GM23338 (cell line): ENCODE results near the gene SPATA20. TPM values are rescaled to one million over a fixed set of nuclear protein-coding genes. Genes with fewer than 3 reads are reported as not detected.

ENCODE experiments used
- ATAC-seq: fragments of 200-7000 bp; cut with Tn5 transposase; 3 replicates; pipeline ENCODE4 v1.9.1; 2020
- DNase-seq: peaks from one replicate; pipeline ENCODE4 v3.0.0-alpha.2; 2015; ENCODE audit warnings: low spot score
- H2AFZ ChIP-seq: fragments of 200-600 bp; sonication (generic); 2 replicates; pipeline ENCODE4 v1.8.0; 2016; ENCODE audit warnings: antibody characterized with exemption, mild to moderate bottlenecking, moderate library complexity
- H3F3A ChIP-seq: fragments of 200-600 bp; sonication (generic); replicated peaks from 2 replicates; pipeline ENCODE4 v1.8.0; 2017; ENCODE audit warnings: antibody characterized with exemption, mixed run types, low read depth
- H3K27ac ChIP-seq: fragments of 200-600 bp; sonication (generic); 2 replicates; pipeline ENCODE4 v1.6.1; 2016; ENCODE audit warnings: low read depth
- H3K27me3 ChIP-seq: fragments of 200-600 bp; sonication (generic); 2 replicates; pipeline ENCODE4 v1.8.0; 2016; ENCODE audit warnings: mild to moderate bottlenecking, mixed run types, moderate library complexity; ENCODE audit not compliant: insufficient read depth
- H3K36me3 ChIP-seq: fragments of 200-600 bp; sonication (generic); 2 replicates; pipeline ENCODE4 v1.8.0; 2016; ENCODE audit warnings: mild to moderate bottlenecking; ENCODE audit not compliant: insufficient read depth
- H3K4me1 ChIP-seq: fragments of 200-600 bp; sonication (generic); 2 replicates; pipeline ENCODE4 v1.8.0; 2016; ENCODE audit warnings: mild to moderate bottlenecking, moderate library complexity; ENCODE audit not compliant: insufficient read depth
- H3K4me2 ChIP-seq: fragments of 200-600 bp; sonication (generic); 2 replicates; pipeline ENCODE4 v1.7.1; 2017; ENCODE audit warnings: mixed run types
- H3K4me3 ChIP-seq: fragments of 200-600 bp; sonication (generic); 2 replicates; pipeline ENCODE4 v1.6.1; 2016; ENCODE audit warnings: mixed run types
- H3K79me2 ChIP-seq: fragments of 200-600 bp; sonication (generic); replicated peaks from 2 replicates; pipeline ENCODE4 v1.8.0; 2017; ENCODE audit warnings: mild to moderate bottlenecking; ENCODE audit not compliant: insufficient read depth
- H3K9me2 ChIP-seq: fragments of 200-600 bp; sonication (generic); 2 replicates; pipeline ENCODE4 v1.8.0; 2017; ENCODE audit not compliant: insufficient read depth
- H4K20me1 ChIP-seq: fragments of 200-600 bp; sonication (generic); replicated peaks from 2 replicates; pipeline ENCODE4 v1.8.0; 2017; ENCODE audit warnings: mild to moderate bottlenecking; ENCODE audit not compliant: insufficient read depth
- H3K27ac Mint-ChIP-seq: 2 replicates; pipeline ENCODE4 v1.8.0; 2020; ENCODE audit warnings: inconsistent platforms, mild to moderate bottlenecking, moderate library complexity, mixed read lengths
- H3K27me3 Mint-ChIP-seq: 3 replicates; pipeline ENCODE4 v1.8.0; 2022; ENCODE audit warnings: low read depth, mild to moderate bottlenecking, moderate library complexity, mixed read lengths, inconsistent platforms; ENCODE audit not compliant: insufficient read depth, poor library complexity
- H3K36me3 Mint-ChIP-seq: 3 replicates; pipeline ENCODE4 v1.8.0; 2021; ENCODE audit warnings: low read depth, mild to moderate bottlenecking, inconsistent platforms, moderate library complexity, mixed read lengths
- H3K4me1 Mint-ChIP-seq: 3 replicates; pipeline ENCODE4 v1.8.0; 2020; ENCODE audit warnings: mild to moderate bottlenecking, inconsistent platforms, mixed read lengths
- H3K4me3 Mint-ChIP-seq: 3 replicates; pipeline ENCODE4 v1.8.0; 2021; ENCODE audit warnings: moderate library complexity, mild to moderate bottlenecking, inconsistent platforms, mixed read lengths
- H3K9me3 Mint-ChIP-seq: 3 replicates; pipeline ENCODE4 v1.8.0; 2020; ENCODE audit warnings: moderate library complexity, mild to moderate bottlenecking, inconsistent platforms, mixed read lengths
- CREB1 ChIP-seq: fragments of 250-450 bp; sonication (Bioruptor Pico); IDR thresholded peaks from 2 replicates; pipeline ENCODE4 v1.5.0; 2020; ENCODE audit warnings: low read depth, mild to moderate bottlenecking, moderate library complexity
- EZH2 ChIP-seq: fragments of 200-600 bp; sonication (generic); IDR thresholded peaks from one replicate; pipeline ENCODE4 v1.8.0; 2017; ENCODE audit warnings: antibody characterized with exemption, mild to moderate bottlenecking, low read depth; ENCODE audit not compliant: unreplicated experiment
- JUNB ChIP-seq: IDR thresholded peaks from one replicate; pipeline ENCODE4 v1.6.1; 2016; ENCODE audit warnings: antibody characterized with exemption; ENCODE audit not compliant: unreplicated experiment
- POLR2AphosphoS5 ChIP-seq: IDR thresholded peaks from 2 replicates; pipeline ENCODE4 v1.6.1; 2016; ENCODE audit warnings: antibody characterized with exemption, low read depth
- ZNF114 ChIP-seq: fragments of 250-450 bp; sonication (Bioruptor Pico); IDR thresholded peaks from 2 replicates; pipeline ENCODE4 v1.5.0; 2020; ENCODE audit warnings: mild to moderate bottlenecking, moderate library complexity
- ZNF331 ChIP-seq: fragments of 250-450 bp; sonication (Bioruptor Pico); IDR thresholded peaks from 2 replicates; pipeline ENCODE4 v1.5.0; 2020; ENCODE audit warnings: low read depth, mild to moderate bottlenecking, moderate library complexity
- ZNF462 ChIP-seq: fragments of 250-450 bp; sonication (Bioruptor Pico); IDR thresholded peaks from 2 replicates; pipeline ENCODE4 v1.5.0; 2020; ENCODE audit warnings: mild to moderate bottlenecking, moderate library complexity
- polyA plus RNA-seq: library from polyadenylated mRNA; unstranded; fragments of >200 nt; fragmentation: Nextera tagmentation; extraction: Ambion mirVana; gene quantifications from 2 replicates; pipeline ENCODE4 v1.2.1, GENCODE V29; 2016
- total RNA-seq: library from RNA; depleted of rRNA; stranded (reverse); fragments of >200 nt; shearing (Covaris generic); gene quantifications from 2 replicates; pipeline ENCODE4 v1.2.3, GENCODE V29; 2014

SPATA20 gene
- total and polyA plus RNA-seq, 2 experiments from 2014 or later = 13.8 to 32.7 TPM

- no peak for TF ChIP-seq ZNF462 (CRISPR knock-in tag)
- TF ChIP-seq JUNB = no peak
Measured at GRCh38 chr17:50536683-50537646, 10.0 kb upstream of the SPATA20 start (continued).

- Histone ChIP-seq H3K4me3 (no peak overlapping the region), H3K4me2 (no peak overlapping the region), H3K27me3 (peaks cover 21% of the 10 kb centered on the region), H3K27ac (no peak overlapping the region), H3F3A (0 out of 2 replicates have a peak, but pooled peaks cover 4% of the 10 kb centered on the region), H3K79me2 (no peaks in the 10 kb centered on the region), H2AFZ (no peak overlapping the region), H4K20me1 (no peaks in the 10 kb centered on the region), H3K36me3 (no peaks in the 10 kb centered on the region), H3K4me1 (peaks cover 21% of the 10 kb centered on the region; the same call in 1 of the 2 replicates), H3K9me2 (no peaks in the 10 kb centered on the region)
- Mint-ChIP-seq H3K36me3 (peaks cover 8% of the 10 kb centered on the region; the same call in 2 of the 3 replicates), H3K4me1 (peaks cover 35% of the 10 kb centered on the region), H3K4me3 (no peak overlapping the region), H3K9me3 (no peaks in the 10 kb centered on the region; the same call in 2 of the 3 replicates), H3K27me3 (peaks cover 22% of the 10 kb centered on the region), H3K27ac (no peak overlapping the region)
- TF ChIP-seq CREB1 (CRISPR knock-in tag) (no peak), POLR2AphosphoS5 (no peak), ZNF114 (CRISPR knock-in tag) (no peak), JUNB (no peak), ZNF331 (CRISPR knock-in tag) (no peak), EZH2 (no peak)
- ATAC-seq (no peak), DNase-seq (no peak)
Measured at GRCh38 chr17:50537721-50538548, 9.0 kb upstream of the SPATA20 start.
